ENCODE measurements around the gene WDR43. TPM values are rescaled to one million over a fixed set of nuclear protein-coding genes. Genes with fewer than 3 reads are reported as not detected.

Gene WDR43
- total and polyA plus RNA-seq, 2 donors, result 17.7 to 57.3 TPM

GRCh38 chr2:28901841-28902240 lies 7.4 kb downstream of the WDR43 start:
- Histone ChIP-seq H3K36me3 (ENCODE audit: insufficient read depth) (peaks cover 4% of the 10 kb centered on the region), H3K4me3 (ENCODE audit: low read depth, low read length) (no peak overlapping the region), H3K4me1 (ENCODE audit: insufficient read depth) (no peaks in the 10 kb centered on the region), H3K27ac (ENCODE audit: low read depth) (no peak overlapping the region)
- DNase-seq (ENCODE audit: extremely low spot score), result no peak
- 77% methylated on average over 1 of the region's 1 CpG for WGBS

- H3K27ac ChIP-seq (ENCODE audit: low read depth), result no peak overlapping the region
- H3K4me1 ChIP-seq (ENCODE audit: insufficient read depth), result no peaks in the 10 kb centered on the region
- 90% methylated on average over 3 of the region's 3 CpGs for WGBS
- no peak for DNase-seq (ENCODE audit: extremely low spot score)
- no peak overlapping the region for H3K4me3 ChIP-seq (ENCODE audit: low read depth, low read length)
- peaks cover 4% of the 10 kb centered on the region for H3K36me3 ChIP-seq (ENCODE audit: insufficient read depth)
Measured at GRCh38 chr2:28902584-28902983, 8.1 kb downstream of the WDR43 start.

GRCh38 chr2:28904295-28904694 lies 9.8 kb downstream of the WDR43 start:
- WGBS, result 71% methylated on average over 2 of the region's 2 CpGs
- no peaks in the 10 kb centered on the region for H3K4me1 ChIP-seq (ENCODE audit: insufficient read depth)

DNA sequence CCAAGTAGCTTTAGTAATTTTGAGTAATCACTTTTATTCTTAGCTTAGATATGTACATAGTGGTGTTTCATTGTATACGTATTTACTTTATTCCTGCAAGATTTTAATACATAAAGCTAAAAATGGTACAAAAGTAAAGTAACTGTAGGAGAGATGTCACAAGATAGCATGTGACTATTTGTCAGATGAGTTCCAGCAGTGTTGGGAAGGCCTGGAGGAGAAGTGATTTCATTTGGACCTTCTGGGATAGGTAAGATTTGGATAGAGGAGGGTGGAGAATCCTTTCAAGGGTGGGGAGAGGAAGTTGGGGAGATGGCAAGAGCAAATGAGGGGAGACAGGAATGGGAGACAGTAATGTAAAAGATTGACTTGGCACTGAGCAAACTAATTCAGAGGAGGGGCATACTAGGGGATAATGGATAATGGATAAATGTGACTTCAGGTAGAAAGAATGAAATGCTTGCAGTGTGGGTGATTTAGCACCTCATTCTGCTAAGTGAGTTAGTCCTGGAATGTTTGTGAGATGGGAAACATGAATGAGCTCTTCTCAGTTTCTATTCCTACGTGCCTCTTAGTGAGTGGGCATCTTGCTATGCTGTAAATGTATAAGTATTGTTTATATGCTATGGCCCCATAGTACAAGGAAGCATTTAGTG lies 10.5 kb downstream of the WDR43 start:
- 89% methylated on average over 2 of the region's 2 CpGs for WGBS
- H3K4me3 ChIP-seq (ENCODE audit: low read depth, low read length), result no peak overlapping the region
- DNase-seq (ENCODE audit: extremely low spot score), result no peak
- no peaks in the 10 kb centered on the region for H3K4me1 ChIP-seq (ENCODE audit: insufficient read depth)
- H3K27ac ChIP-seq (ENCODE audit: low read depth), result no peak overlapping the region
- H3K36me3 ChIP-seq (ENCODE audit: insufficient read depth), result peaks cover 4% of the 10 kb centered on the region

More at GRCh38 chr2:28904295-28904694, 9.8 kb downstream of the WDR43 start:
- no peak for DNase-seq (ENCODE audit: extremely low spot score)
- H3K27ac ChIP-seq (ENCODE audit: low read depth), result no peak overlapping the region
- peaks cover 4% of the 10 kb centered on the region for H3K36me3 ChIP-seq (ENCODE audit: insufficient read depth)
- no peak overlapping the region for H3K4me3 ChIP-seq (ENCODE audit: low read depth, low read length)

GRCh38 chr2:28905533-28905932 lies 11.1 kb downstream of the WDR43 start:
- WGBS, result 97% methylated on average over 3 of the region's 3 CpGs
- H3K4me3 ChIP-seq (ENCODE audit: low read depth, low read length), result no peak overlapping the region
- no peaks in the 10 kb centered on the region for H3K4me1 ChIP-seq (ENCODE audit: insufficient read depth)
- peaks cover 4% of the 10 kb centered on the region for H3K36me3 ChIP-seq (ENCODE audit: insufficient read depth)
- H3K27ac ChIP-seq (ENCODE audit: low read depth), result no peak overlapping the region
- no peak for DNase-seq (ENCODE audit: extremely low spot score)

DNA sequence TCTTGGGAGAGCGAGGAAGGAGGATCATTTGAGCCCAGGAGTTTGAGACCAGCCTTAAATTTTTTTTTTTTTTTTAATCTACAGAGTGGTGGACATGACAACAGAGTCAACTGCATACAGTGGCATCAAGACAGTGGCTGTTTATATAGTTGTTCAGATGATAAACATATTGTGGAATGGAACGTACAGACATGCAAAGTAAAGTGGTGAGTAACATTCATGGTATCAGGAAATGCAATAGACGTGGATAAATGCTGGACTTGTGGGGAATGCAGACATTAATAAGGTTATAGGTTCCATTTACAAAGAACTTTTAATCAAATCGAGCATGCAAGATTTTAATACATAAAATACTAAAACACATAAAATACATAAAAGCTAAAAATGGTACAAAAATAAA lies 11.9 kb downstream of the WDR43 start:
- Histone ChIP-seq H3K36me3 (ENCODE audit: insufficient read depth) (peaks cover 4% of the 10 kb centered on the region), H3K4me3 (ENCODE audit: low read depth, low read length) (no peak overlapping the region), H3K27ac (ENCODE audit: low read depth) (no peak overlapping the region), H3K4me1 (ENCODE audit: insufficient read depth) (no peaks in the 10 kb centered on the region)
- WGBS, result 93% methylated on average over 4 of the region's 4 CpGs
- no peak for DNase-seq (ENCODE audit: extremely low spot score)

GRCh38 chr2:28906821-28907220 lies 12.4 kb downstream of the WDR43 start:
- no peak for DNase-seq (ENCODE audit: extremely low spot score)
- no peak overlapping the region for H3K4me3 ChIP-seq (ENCODE audit: low read depth, low read length)
- peaks cover 4% of the 10 kb centered on the region for H3K36me3 ChIP-seq (ENCODE audit: insufficient read depth)
- no peaks in the 10 kb centered on the region for H3K4me1 ChIP-seq (ENCODE audit: insufficient read depth)
- no peak overlapping the region for H3K27ac ChIP-seq (ENCODE audit: low read depth)
- WGBS, result 95% methylated on average over 2 of the region's 2 CpGs

- DNase-seq (ENCODE audit: extremely low spot score), result no peak
- Histone ChIP-seq H3K4me3 (ENCODE audit: low read depth, low read length) (no peak overlapping the region), H3K4me1 (ENCODE audit: insufficient read depth) (no peaks in the 10 kb centered on the region), H3K36me3 (ENCODE audit: insufficient read depth) (no peaks in the 10 kb centered on the region), H3K27ac (ENCODE audit: low read depth) (no peak overlapping the region)
- WGBS, result 15% methylated on average over 1 of the region's 1 CpG
Measured at GRCh38 chr2:28908172-28908571, 13.7 kb downstream of the WDR43 start.

DNA sequence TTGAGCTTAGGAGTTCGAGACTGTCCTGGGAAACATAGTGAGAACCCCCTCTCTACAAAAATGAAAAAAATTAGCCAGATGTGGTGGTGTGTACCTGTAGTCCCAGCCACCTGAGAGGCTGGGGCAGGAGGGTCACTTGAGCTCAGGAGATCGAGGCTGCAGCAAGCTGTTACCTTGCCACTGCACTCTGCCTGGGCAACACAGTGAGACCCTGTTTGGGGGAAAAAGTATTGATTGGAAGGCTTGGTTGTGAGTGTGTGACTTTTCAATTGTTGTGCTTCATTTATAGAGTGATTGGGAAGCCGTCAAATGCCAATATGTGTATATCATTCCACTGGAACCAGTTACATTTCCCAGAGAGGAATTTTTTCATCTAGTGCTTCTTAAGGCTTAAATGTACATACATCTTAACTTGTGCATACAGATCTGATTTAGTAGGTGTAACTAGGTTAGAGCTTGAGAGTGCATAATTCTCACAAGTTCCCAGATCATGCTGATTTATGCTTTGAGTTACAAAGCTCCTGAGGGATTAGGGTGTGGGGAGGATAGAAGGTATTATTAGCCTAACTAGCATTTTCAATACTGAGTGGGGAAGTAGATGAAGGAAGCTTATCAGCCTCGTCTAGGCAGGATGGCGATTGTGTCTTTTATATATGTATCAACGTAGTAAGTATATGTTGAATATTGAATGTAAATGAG lies 15.3 kb downstream of the WDR43 start:
- 87% methylated on average over 6 of the region's 6 CpGs for WGBS
- Histone ChIP-seq H3K27ac (ENCODE audit: low read depth) (no peak overlapping the region), H3K36me3 (ENCODE audit: insufficient read depth) (no peaks in the 10 kb centered on the region), H3K4me1 (ENCODE audit: insufficient read depth) (no peaks in the 10 kb centered on the region), H3K4me3 (ENCODE audit: low read depth, low read length) (no peak overlapping the region)
- no peak for DNase-seq (ENCODE audit: extremely low spot score)

GRCh38 chr2:28915939-28916338 lies 21.5 kb downstream of the WDR43 start:
- 88% methylated on average over 1 of the region's 1 CpG for WGBS
- no peak overlapping the region for H3K27ac ChIP-seq (ENCODE audit: low read depth)
- no peak for DNase-seq (ENCODE audit: extremely low spot score)
- H3K4me1 ChIP-seq (ENCODE audit: insufficient read depth), result no peaks in the 10 kb centered on the region
- no peak overlapping the region for H3K4me3 ChIP-seq (ENCODE audit: low read depth, low read length)
- H3K36me3 ChIP-seq (ENCODE audit: insufficient read depth), result peaks cover 2% of the 10 kb centered on the region

GRCh38 chr2:28926847-28927246 lies 32.4 kb downstream of the WDR43 start:
- no peak overlapping the region for H3K4me3 ChIP-seq (ENCODE audit: low read depth, low read length)
- 80% methylated on average over 4 of the region's 4 CpGs for WGBS
- DNase-seq (ENCODE audit: extremely low spot score), result no peak
- H3K4me1 ChIP-seq (ENCODE audit: insufficient read depth), result no peaks in the 10 kb centered on the region
- no peak overlapping the region for H3K27ac ChIP-seq (ENCODE audit: low read depth)
- peaks cover 8% of the 10 kb centered on the region for H3K36me3 ChIP-seq (ENCODE audit: insufficient read depth)

DNA sequence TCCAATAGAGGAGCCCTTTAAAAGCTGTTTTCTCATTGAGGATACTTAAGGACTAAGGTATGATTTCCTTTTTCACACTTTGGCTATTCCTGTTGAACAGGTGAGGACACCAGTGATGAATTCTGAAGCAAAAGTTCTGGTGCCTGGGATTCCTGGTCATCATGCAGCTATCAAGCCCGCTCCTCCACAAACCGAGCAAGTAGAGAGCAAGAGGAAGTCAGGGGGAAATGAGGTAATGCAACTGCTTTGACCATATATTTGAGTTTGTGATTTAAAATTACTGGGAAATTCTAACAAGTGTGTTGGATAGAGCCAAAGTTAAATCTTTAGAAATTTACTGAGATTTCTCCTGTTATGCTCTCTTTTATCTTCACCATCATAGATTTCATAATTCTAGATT lies 33.0 kb downstream of the WDR43 start:
- 89% methylated on average over 2 of the region's 2 CpGs for WGBS

DNA sequence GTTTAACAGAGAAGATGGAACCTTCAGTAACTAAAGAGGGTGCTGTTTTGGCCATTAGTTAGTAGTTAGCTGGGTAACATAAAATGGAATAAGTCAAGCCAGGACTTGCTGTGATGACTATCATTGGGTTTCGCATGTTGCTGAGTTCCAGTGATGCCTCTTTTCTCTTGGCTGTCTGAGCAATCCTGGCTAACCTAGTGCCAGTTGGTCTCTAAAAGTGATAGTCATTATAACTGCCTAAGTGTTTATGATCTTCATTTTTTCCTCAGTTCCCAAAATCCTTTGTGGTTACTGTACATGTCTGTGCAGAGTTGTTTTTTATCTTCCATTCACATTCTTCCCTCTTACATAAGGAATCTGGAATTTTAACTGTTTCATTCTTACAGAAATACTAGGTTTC lies 33.4 kb downstream of the WDR43 start:
- Histone ChIP-seq H3K36me3 (ENCODE audit: insufficient read depth) (peaks cover 8% of the 10 kb centered on the region), H3K27ac (ENCODE audit: low read depth) (no peak overlapping the region), H3K4me3 (ENCODE audit: low read depth, low read length) (no peak overlapping the region), H3K4me1 (ENCODE audit: insufficient read depth) (no peaks in the 10 kb centered on the region)
- 72% methylated on average over 1 of the region's 1 CpG for WGBS
- DNase-seq (ENCODE audit: extremely low spot score), result no peak

More for the DNA sequence above, 33.0 kb downstream of the WDR43 start:
- DNase-seq (ENCODE audit: extremely low spot score), result no peak
- H3K4me3 ChIP-seq (ENCODE audit: low read depth, low read length), result no peak overlapping the region
- H3K27ac ChIP-seq (ENCODE audit: low read depth), result no peak overlapping the region
- H3K4me1 ChIP-seq (ENCODE audit: insufficient read depth), result no peaks in the 10 kb centered on the region
- peaks cover 8% of the 10 kb centered on the region for H3K36me3 ChIP-seq (ENCODE audit: insufficient read depth)

GRCh38 chr2:28929581-28929980 lies 35.1 kb downstream of the WDR43 start:
- H3K4me1 ChIP-seq (ENCODE audit: insufficient read depth), result no peaks in the 10 kb centered on the region
- no peak overlapping the region for H3K4me3 ChIP-seq (ENCODE audit: low read depth, low read length)
- H3K36me3 ChIP-seq (ENCODE audit: insufficient read depth), result peaks cover 6% of the 10 kb centered on the region
- no peak for DNase-seq (ENCODE audit: extremely low spot score)
- H3K27ac ChIP-seq (ENCODE audit: low read depth), result no peak overlapping the region
- 84% methylated on average over 4 of the region's 4 CpGs for WGBS

Measured in urinary bladder (tissue), 4 donors.